ENCODE results near the gene FERMT1.

DNA sequence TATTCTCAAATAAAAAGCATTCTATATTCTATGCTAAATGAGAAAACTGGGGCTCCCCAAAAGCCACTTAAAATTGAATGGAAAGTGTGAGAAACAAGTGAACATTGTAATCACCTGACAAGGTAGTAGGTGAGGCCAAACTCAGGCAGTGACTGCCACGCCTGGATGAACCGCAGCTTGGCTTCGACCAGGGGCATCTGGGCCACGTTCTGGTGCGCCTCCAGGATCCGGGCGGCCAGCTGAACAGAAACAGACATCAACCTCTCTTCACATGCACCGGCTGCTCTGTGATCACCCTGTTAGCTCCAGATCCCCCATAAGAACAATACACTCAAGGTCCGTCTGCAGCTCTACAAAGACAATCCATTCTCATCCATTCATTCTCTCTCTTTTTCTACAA, 38.9 kb downstream of the FERMT1 start:
- TF ChIP-seq, protein P1, sequence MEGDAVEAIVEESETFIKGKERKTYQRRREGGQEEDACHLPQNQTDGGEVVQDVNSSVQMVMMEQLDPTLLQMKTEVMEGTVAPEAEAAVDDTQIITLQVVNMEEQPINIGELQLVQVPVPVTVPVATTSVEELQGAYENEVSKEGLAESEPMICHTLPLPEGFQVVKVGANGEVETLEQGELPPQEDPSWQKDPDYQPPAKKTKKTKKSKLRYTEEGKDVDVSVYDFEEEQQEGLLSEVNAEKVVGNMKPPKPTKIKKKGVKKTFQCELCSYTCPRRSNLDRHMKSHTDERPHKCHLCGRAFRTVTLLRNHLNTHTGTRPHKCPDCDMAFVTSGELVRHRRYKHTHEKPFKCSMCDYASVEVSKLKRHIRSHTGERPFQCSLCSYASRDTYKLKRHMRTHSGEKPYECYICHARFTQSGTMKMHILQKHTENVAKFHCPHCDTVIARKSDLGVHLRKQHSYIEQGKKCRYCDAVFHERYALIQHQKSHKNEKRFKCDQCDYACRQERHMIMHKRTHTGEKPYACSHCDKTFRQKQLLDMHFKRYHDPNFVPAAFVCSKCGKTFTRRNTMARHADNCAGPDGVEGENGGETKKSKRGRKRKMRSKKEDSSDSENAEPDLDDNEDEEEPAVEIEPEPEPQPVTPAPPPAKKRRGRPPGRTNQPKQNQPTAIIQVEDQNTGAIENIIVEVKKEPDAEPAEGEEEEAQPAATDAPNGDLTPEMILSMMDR (IDR thresholded peaks at IDR 0.05) = no peak
- no peak for TF ChIP-seq POLR2A (IDR thresholded peaks at IDR 0.05)
